ENCODE results near the gene CAPN10.

DNA sequence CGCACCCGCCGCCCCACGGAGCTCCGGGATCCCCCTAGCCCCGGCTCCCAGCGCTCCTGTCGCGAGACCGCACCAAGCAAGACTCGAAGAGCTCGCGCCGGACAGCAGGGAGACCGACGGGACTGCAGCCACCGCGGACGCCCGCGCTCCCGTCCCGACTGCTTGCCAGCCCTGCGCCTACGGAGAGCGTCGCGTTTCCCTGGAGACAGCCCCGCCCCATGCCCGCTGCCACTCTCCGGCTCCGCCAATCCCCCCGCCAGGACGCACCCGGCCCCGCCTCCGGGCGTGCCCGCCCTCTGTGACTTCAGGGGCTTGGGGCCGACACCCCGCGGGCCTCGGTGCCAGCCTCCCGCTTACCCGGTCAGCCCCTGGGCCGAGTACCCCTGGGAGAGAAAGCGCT lies 28.7 kb upstream of the CAPN10 start, which contains the start of gene ANKMY1:
- no peak for TF ChIP-seq MAX (CRISPR knock-in tag; IDR thresholded peaks at IDR 0.05)
- TF ChIP-seq IRF1 (CRISPR knock-in tag; IDR thresholded peaks at IDR 0.05), result no peak
- TF ChIP-seq CTCF (IDR thresholded peaks at IDR 0.05), result no peak
- no peak for TF ChIP-seq ETV6 (CRISPR knock-in tag; IDR thresholded peaks at IDR 0.05)
- TF ChIP-seq, protein P1, sequence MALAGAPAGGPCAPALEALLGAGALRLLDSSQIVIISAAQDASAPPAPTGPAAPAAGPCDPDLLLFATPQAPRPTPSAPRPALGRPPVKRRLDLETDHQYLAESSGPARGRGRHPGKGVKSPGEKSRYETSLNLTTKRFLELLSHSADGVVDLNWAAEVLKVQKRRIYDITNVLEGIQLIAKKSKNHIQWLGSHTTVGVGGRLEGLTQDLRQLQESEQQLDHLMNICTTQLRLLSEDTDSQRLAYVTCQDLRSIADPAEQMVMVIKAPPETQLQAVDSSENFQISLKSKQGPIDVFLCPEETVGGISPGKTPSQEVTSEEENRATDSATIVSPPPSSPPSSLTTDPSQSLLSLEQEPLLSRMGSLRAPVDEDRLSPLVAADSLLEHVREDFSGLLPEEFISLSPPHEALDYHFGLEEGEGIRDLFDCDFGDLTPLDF (CRISPR knock-in tag; IDR thresholded peaks at IDR 0.05), result no peak
- TF ChIP-seq, protein P2, sequence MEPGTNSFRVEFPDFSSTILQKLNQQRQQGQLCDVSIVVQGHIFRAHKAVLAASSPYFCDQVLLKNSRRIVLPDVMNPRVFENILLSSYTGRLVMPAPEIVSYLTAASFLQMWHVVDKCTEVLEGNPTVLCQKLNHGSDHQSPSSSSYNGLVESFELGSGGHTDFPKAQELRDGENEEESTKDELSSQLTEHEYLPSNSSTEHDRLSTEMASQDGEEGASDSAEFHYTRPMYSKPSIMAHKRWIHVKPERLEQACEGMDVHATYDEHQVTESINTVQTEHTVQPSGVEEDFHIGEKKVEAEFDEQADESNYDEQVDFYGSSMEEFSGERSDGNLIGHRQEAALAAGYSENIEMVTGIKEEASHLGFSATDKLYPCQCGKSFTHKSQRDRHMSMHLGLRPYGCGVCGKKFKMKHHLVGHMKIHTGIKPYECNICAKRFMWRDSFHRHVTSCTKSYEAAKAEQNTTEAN (CRISPR knock-in tag; IDR thresholded peaks at IDR 0.05), result no peak
- TF ChIP-seq AR (CRISPR knock-in tag; IDR thresholded peaks at IDR 0.05), result no peak
- TF ChIP-seq ESRRA (CRISPR knock-in tag; IDR thresholded peaks at IDR 0.05; ENCODE audit: borderline replicate concordance), result no peak
